ENCODE measurements around the gene CDKN2AIPNL. TPM values are rescaled to one million over a fixed set of nuclear protein-coding genes. Genes with fewer than 3 reads are reported as not detected.

Gene CDKN2AIPNL
- total RNA-seq, 1 donor = 17.4 TPM

- H3K36me3 ChIP-seq (ENCODE audit: insufficient read depth, low read length) = no peaks in the 10 kb centered on the region
- TF ChIP-seq, protein P1, sequence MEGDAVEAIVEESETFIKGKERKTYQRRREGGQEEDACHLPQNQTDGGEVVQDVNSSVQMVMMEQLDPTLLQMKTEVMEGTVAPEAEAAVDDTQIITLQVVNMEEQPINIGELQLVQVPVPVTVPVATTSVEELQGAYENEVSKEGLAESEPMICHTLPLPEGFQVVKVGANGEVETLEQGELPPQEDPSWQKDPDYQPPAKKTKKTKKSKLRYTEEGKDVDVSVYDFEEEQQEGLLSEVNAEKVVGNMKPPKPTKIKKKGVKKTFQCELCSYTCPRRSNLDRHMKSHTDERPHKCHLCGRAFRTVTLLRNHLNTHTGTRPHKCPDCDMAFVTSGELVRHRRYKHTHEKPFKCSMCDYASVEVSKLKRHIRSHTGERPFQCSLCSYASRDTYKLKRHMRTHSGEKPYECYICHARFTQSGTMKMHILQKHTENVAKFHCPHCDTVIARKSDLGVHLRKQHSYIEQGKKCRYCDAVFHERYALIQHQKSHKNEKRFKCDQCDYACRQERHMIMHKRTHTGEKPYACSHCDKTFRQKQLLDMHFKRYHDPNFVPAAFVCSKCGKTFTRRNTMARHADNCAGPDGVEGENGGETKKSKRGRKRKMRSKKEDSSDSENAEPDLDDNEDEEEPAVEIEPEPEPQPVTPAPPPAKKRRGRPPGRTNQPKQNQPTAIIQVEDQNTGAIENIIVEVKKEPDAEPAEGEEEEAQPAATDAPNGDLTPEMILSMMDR (IDR thresholded peaks at IDR 0.05; ENCODE audit: extremely low read depth, low read depth, low read length) = no peak
- H3K4me3 ChIP-seq (ENCODE audit: insufficient read depth, low read length) = no peak overlapping the region
- no peaks in the 10 kb centered on the region for H3K27me3 ChIP-seq (ENCODE audit: insufficient read depth, low read length)
- H2AFZ ChIP-seq (ENCODE audit: low read length) = no peak overlapping the region
- H3K27ac ChIP-seq (ENCODE audit: low read depth, low read length) = no peak overlapping the region
- peaks cover 31% of the 10 kb centered on the region for H3K4me1 ChIP-seq (ENCODE audit: insufficient read depth, low read length)
- no peak for DNase-seq (ENCODE audit: insufficient read length, low spot score, missing footprints)
- no peaks in the 10 kb centered on the region for H3K79me2 ChIP-seq (ENCODE audit: insufficient read depth, low read length)
- H3K9me3 ChIP-seq (ENCODE audit: low read depth, low read length) = no peaks in the 10 kb centered on the region
- H4K20me1 ChIP-seq (ENCODE audit: insufficient read depth, low read length) = no peaks in the 10 kb centered on the region
- H3K4me2 ChIP-seq (ENCODE audit: insufficient read depth, low read length) = no peak overlapping the region
Observed at GRCh38 chr5:134432677-134433359, 21.1 kb upstream of the CDKN2AIPNL start.

DNA sequence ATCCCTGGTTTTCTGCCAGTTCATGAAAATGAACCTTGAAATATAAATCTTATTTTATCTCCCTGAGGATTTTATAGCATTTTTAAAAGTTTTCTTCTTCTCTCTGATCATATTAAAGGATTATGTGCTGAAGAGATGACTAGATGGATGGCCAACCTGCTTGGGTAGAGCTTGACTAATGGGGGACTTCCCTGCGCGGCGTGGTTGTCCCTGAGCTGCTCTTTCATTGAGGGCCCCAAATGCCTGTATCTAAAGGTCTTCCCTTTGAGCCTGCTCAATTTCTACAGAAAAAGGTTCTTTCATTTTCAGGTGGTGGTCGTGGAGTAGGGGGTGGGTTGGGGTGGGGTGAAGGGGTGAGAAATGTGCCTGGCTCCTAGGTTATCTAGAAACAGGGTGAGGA, 20.5 kb upstream of the CDKN2AIPNL start:
- Histone ChIP-seq H3K79me2 (ENCODE audit: insufficient read depth, low read length) (no peaks in the 10 kb centered on the region), H3K4me2 (ENCODE audit: insufficient read depth, low read length) (no peak overlapping the region), H3K4me1 (ENCODE audit: insufficient read depth, low read length) (peaks cover 24% of the 10 kb centered on the region), H3K27ac (ENCODE audit: low read depth, low read length) (no peak overlapping the region), H3K27me3 (ENCODE audit: insufficient read depth, low read length) (no peaks in the 10 kb centered on the region), H3K4me3 (ENCODE audit: insufficient read depth, low read length) (no peak overlapping the region), H3K36me3 (ENCODE audit: insufficient read depth, low read length) (no peaks in the 10 kb centered on the region), H3K9me3 (ENCODE audit: low read depth, low read length) (no peaks in the 10 kb centered on the region), H2AFZ (ENCODE audit: low read length) (no peak overlapping the region), H4K20me1 (ENCODE audit: insufficient read depth, low read length) (no peaks in the 10 kb centered on the region)
- DNase-seq (ENCODE audit: insufficient read length, low spot score, missing footprints) = no peak
- TF ChIP-seq, protein P1 (IDR thresholded peaks at IDR 0.05; ENCODE audit: extremely low read depth, low read depth, low read length) = no peak

DNA sequence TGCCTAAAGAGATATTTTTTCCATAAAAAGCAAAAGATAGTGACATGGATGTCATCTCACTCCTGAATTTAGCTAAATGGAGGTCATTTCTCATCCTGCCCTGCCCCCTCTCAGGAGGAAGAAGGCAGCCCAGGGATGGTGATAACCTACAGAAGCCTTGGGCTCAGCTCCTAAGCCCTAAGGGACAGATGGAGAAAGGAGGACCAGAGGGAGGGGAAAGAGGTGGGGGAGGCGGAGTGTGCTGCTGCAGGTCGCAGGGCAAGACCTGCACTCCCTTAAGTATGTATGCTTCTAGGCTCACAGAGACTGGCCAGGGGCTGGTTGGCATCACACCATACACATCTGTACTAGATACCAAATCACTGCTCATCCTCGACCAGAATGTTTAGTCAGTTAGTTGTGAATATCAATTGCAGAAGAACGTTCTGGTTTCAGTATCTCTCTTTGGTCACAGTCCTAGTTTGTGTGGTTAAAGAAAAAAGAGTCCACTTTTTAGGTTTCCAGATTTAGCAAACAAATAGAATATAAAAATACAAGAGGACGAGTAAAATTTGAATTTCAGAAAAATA, 18.4 kb upstream of the CDKN2AIPNL start:
- Histone ChIP-seq H3K4me3 (ENCODE audit: insufficient read depth, low read length) (no peak overlapping the region), H3K79me2 (ENCODE audit: insufficient read depth, low read length) (no peaks in the 10 kb centered on the region), H4K20me1 (ENCODE audit: insufficient read depth, low read length) (no peaks in the 10 kb centered on the region), H2AFZ (ENCODE audit: low read length) (no peak overlapping the region), H3K4me2 (ENCODE audit: insufficient read depth, low read length) (no peak overlapping the region), H3K27me3 (ENCODE audit: insufficient read depth, low read length) (no peaks in the 10 kb centered on the region), H3K27ac (ENCODE audit: low read depth, low read length) (no peak overlapping the region), H3K4me1 (ENCODE audit: insufficient read depth, low read length) (peaks cover 3% of the 10 kb centered on the region), H3K36me3 (ENCODE audit: insufficient read depth, low read length) (no peaks in the 10 kb centered on the region), H3K9me3 (ENCODE audit: low read depth, low read length) (no peaks in the 10 kb centered on the region)
- TF ChIP-seq, protein P1 (IDR thresholded peaks at IDR 0.05; ENCODE audit: extremely low read depth, low read depth, low read length) = no peak
- DNase-seq (ENCODE audit: insufficient read length, low spot score, missing footprints) = no peak

DNA sequence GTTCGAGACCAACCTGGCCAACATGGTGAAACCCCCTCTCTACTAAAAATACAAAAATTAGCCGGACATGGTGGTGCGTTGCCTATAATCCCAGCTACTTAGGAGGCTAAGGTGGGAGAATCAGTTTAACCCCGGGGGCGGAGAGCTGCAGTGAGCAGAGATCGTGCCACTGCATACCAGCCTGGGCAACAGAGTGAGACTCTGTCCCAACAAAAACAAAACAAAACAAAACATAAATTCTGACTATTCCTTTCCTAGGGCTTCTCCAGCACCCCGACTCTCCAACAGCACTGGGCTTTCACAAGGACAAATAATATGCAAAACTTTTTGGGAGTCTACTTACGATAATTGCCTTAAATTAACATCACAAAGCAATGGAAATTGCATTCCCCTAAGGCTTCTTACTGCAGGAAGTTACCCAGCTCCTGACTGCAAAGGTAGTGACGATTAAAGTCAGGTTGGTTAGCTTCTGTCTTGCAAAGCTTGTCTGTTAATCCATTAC, 15.9 kb upstream of the CDKN2AIPNL start:
- Histone ChIP-seq H3K36me3 (ENCODE audit: insufficient read depth, low read length) (no peaks in the 10 kb centered on the region), H3K27me3 (ENCODE audit: insufficient read depth, low read length) (no peaks in the 10 kb centered on the region), H3K4me2 (ENCODE audit: insufficient read depth, low read length) (no peak overlapping the region), H3K9me3 (ENCODE audit: low read depth, low read length) (no peaks in the 10 kb centered on the region), H3K27ac (ENCODE audit: low read depth, low read length) (no peak overlapping the region), H2AFZ (ENCODE audit: low read length) (no peak overlapping the region), H4K20me1 (ENCODE audit: insufficient read depth, low read length) (no peaks in the 10 kb centered on the region), H3K4me3 (ENCODE audit: insufficient read depth, low read length) (no peak overlapping the region), H3K79me2 (ENCODE audit: insufficient read depth, low read length) (no peaks in the 10 kb centered on the region), H3K4me1 (ENCODE audit: insufficient read depth, low read length) (peaks cover under 1% of the 10 kb centered on the region)
- TF ChIP-seq, protein P1 (IDR thresholded peaks at IDR 0.05; ENCODE audit: extremely low read depth, low read depth, low read length) = no peak
- DNase-seq (ENCODE audit: insufficient read length, low spot score, missing footprints) = no peak

Data from osteoblast (primary cell).